Activated CD4-positive, alpha-beta T cell treated with anti-CD3 and anti-CD28 coated beads, Interleukin-2, amount 10 ng/mL, durations not matched to agents 24 days and 14 days (primary cell): Measurements from ENCODE around the gene OCA2. TPM values are rescaled to one million over a fixed set of nuclear protein-coding genes. Genes with fewer than 3 reads are reported as not detected.

Experiments
- DNase-seq: peaks from one replicate; pipeline ENCODE4 v3.0.0; 2022
- H3K27ac Mint-ChIP-seq: one replicate; pipeline ENCODE4 v1.8.0; 2022; ENCODE audit warnings: mild to moderate bottlenecking, mixed read lengths
- H3K27me3 Mint-ChIP-seq: one replicate; pipeline ENCODE4 v1.8.0; 2022; ENCODE audit warnings: mixed read lengths
- H3K36me3 Mint-ChIP-seq: one replicate; pipeline ENCODE4 v1.8.0; 2022; ENCODE audit warnings: low read depth, mild to moderate bottlenecking, mixed read lengths
- H3K4me1 Mint-ChIP-seq: one replicate; pipeline ENCODE4 v1.8.0; 2021; ENCODE audit warnings: mixed read lengths
- H3K4me3 Mint-ChIP-seq: one replicate; pipeline ENCODE4 v1.8.0; 2022; ENCODE audit warnings: mild to moderate bottlenecking, moderate library complexity, mixed read lengths
- H3K9me3 Mint-ChIP-seq: one replicate; pipeline ENCODE4 v1.8.0; 2021; ENCODE audit warnings: mixed read lengths
- intact Hi-C: fragments of 100-400 bp; cut with micrococcal nuclease; formaldehyde crosslinking; loops from one replicate; pipeline ENCODE4 v1.15.1; 2023
- total RNA-seq: library from RNA; stranded (reverse); gene quantifications from 2 replicates; pipeline ENCODE4 v1.2.3, GENCODE V29; 2022

The OCA2 gene
- total RNA-seq, 1 donor from 2014 or later = not detected

DNA sequence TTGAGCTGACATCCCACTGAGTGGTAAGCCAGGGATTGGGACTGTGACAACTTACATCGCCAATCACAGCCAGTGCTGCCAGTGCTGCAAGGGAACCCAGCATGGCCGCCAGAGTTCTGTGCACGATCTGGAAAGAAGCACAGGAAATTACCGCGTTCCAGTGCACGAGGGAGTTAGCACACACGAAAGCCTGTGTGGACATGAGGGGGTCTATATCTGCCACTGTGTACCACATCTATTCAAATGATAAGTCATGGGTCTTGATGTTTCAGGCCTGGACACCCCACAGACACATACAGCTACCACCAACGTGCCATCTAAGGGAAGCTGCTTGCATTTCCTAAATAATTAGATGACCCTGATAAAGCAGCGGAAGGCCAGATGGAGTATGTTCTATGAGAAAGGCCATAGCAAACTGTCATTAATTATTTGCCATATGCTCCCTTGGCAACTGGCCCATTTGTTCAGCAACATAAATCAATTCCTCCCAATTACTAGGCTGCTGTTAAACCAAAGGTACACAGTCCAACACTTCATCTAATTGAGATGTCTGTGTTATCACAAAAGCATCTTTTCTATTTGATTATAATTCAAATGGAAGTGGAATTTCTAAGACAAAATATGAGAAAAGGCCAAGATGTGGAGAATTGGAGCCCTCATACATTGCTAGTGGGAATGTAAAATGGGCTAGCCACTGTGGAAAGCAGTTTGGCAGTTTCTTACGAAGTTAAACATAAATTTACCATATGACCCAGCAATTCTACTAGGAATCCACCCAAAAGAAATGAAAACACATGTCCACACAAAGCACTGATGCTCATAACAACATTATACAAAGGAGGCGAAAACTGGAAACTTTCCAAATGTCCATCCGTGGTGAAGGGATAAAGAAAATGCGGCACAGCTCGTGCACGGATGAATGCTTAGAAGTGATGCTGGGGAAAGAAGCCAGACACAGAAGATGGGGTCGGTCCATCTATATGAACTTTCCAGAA lies 108.3 kb downstream of the OCA2 start:
- Mint-ChIP-seq H3K4me3 (no peak overlapping the region), H3K9me3 (no peaks in the 10 kb centered on the region), H3K36me3 (no peaks in the 10 kb centered on the region), H3K4me1 (no peaks in the 10 kb centered on the region), H3K27ac (no peak overlapping the region), H3K27me3 (no peaks in the 10 kb centered on the region)
- intact Hi-C loops = no loop called here
- DNase-seq = peak; percentile 42

DNA sequence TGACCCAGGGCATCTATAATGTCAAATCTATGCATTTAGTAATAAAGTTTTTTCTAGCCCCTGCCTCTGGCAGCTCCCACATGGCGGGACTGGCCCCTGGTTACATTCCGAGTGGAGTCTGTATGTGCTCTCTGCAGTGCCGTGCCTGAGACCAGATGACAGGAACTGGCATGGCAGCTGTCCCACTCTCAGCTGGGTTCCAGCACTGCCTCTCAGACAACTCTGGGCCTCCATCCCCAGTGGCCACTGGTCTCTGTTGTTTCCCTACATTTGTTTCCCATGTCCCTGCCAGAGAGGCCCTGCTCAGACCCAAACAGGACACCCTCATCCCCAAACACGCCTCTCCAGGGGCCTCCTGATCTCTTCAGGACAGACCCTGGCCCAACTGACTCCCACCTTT lies 109.3 kb downstream of the OCA2 start:
- no peaks in the 10 kb centered on the region for H3K9me3 Mint-ChIP-seq
- H3K27ac Mint-ChIP-seq = no peak overlapping the region
- no peak overlapping the region for H3K4me3 Mint-ChIP-seq
- intact Hi-C loops = no loop called here
- H3K27me3 Mint-ChIP-seq = no peaks in the 10 kb centered on the region
- no peaks in the 10 kb centered on the region for H3K4me1 Mint-ChIP-seq
- H3K36me3 Mint-ChIP-seq = no peaks in the 10 kb centered on the region
- DNase-seq = peak; percentile 20

DNA sequence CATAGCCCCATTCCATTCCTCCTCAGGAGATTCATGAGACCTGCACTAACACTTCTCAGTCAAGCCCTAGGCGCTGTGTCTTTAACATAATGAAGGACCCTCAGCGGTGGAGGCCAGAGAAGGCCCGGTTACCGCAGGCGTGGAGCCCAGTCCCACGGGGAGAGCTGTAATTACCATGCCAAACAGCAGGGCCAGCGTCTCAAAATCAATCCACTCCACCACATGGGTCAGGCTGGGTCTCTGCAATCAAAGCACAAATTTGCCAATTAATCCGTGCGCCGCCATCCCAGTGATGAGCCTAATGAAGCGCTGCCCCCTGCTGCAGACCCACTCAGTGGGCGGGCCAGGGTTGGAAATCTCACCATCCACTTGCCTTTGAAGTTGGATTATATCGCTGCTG lies 109.7 kb downstream of the OCA2 start:
- H3K4me3 Mint-ChIP-seq = no peak overlapping the region
- H3K9me3 Mint-ChIP-seq = no peaks in the 10 kb centered on the region
- intact Hi-C loops = no loop called here
- H3K27me3 Mint-ChIP-seq = no peaks in the 10 kb centered on the region
- no peaks in the 10 kb centered on the region for H3K4me1 Mint-ChIP-seq
- no peaks in the 10 kb centered on the region for H3K36me3 Mint-ChIP-seq
- DNase-seq = peak; percentile 45
- H3K27ac Mint-ChIP-seq = no peak overlapping the region

GRCh38 chr15:27985099-27985498 lies 114.0 kb downstream of the OCA2 start:
- Mint-ChIP-seq H3K4me3 (no peak overlapping the region), H3K27ac (no peak overlapping the region), H3K9me3 (no peaks in the 10 kb centered on the region), H3K36me3 (no peaks in the 10 kb centered on the region), H3K4me1 (no peaks in the 10 kb centered on the region), H3K27me3 (no peaks in the 10 kb centered on the region)
- intact Hi-C loops = no loop called here
- no peak for DNase-seq

- intact Hi-C loops = no loop called here
- H3K27me3 Mint-ChIP-seq = no peaks in the 10 kb centered on the region
These were observed 115.6 kb downstream of the OCA2 start for GRCh38 chr15:27983496-27983895.

GRCh38 chr15:27977696-27978095 lies 121.4 kb downstream of the OCA2 start:
- peak; percentile 29 for DNase-seq
- no peak overlapping the region for H3K27ac Mint-ChIP-seq
- intact Hi-C loops = no loop called here
- no peaks in the 10 kb centered on the region for H3K36me3 Mint-ChIP-seq
- H3K9me3 Mint-ChIP-seq = no peaks in the 10 kb centered on the region
- H3K4me1 Mint-ChIP-seq = no peaks in the 10 kb centered on the region
- H3K4me3 Mint-ChIP-seq = no peak overlapping the region
- no peaks in the 10 kb centered on the region for H3K27me3 Mint-ChIP-seq

More at GRCh38 chr15:27983496-27983895, 115.6 kb downstream of the OCA2 start:
- no peak overlapping the region for H3K27ac Mint-ChIP-seq
- no peaks in the 10 kb centered on the region for H3K9me3 Mint-ChIP-seq
- H3K36me3 Mint-ChIP-seq = no peaks in the 10 kb centered on the region
- no peak overlapping the region for H3K4me3 Mint-ChIP-seq
- no peaks in the 10 kb centered on the region for H3K4me1 Mint-ChIP-seq
- peak; percentile 38 for DNase-seq

- no peaks in the 10 kb centered on the region for H3K4me1 Mint-ChIP-seq
These were observed 125.2 kb downstream of the OCA2 start for GRCh38 chr15:27973886-27974285.

GRCh38 chr15:27970661-27971392 lies 128.3 kb downstream of the OCA2 start:
- Mint-ChIP-seq H3K36me3 (no peaks in the 10 kb centered on the region), H3K9me3 (no peaks in the 10 kb centered on the region), H3K27me3 (no peaks in the 10 kb centered on the region), H3K4me1 (no peaks in the 10 kb centered on the region), H3K27ac (no peak overlapping the region), H3K4me3 (no peak overlapping the region)
- intact Hi-C loops = no loop called here
- no peak for DNase-seq

More at GRCh38 chr15:27973886-27974285, 125.2 kb downstream of the OCA2 start:
- intact Hi-C loops = no loop called here
- H3K27me3 Mint-ChIP-seq = no peaks in the 10 kb centered on the region
- no peak for DNase-seq
- no peak overlapping the region for H3K27ac Mint-ChIP-seq
- H3K4me3 Mint-ChIP-seq = no peak overlapping the region
- no peaks in the 10 kb centered on the region for H3K36me3 Mint-ChIP-seq
- no peaks in the 10 kb centered on the region for H3K9me3 Mint-ChIP-seq

GRCh38 chr15:27967541-27967940 lies 131.6 kb downstream of the OCA2 start:
- Mint-ChIP-seq H3K9me3 (no peaks in the 10 kb centered on the region), H3K4me3 (no peak overlapping the region), H3K27me3 (no peaks in the 10 kb centered on the region), H3K36me3 (no peaks in the 10 kb centered on the region), H3K27ac (no peak overlapping the region), H3K4me1 (no peaks in the 10 kb centered on the region)
- no peak for DNase-seq
- intact Hi-C loops = no loop called here

DNA sequence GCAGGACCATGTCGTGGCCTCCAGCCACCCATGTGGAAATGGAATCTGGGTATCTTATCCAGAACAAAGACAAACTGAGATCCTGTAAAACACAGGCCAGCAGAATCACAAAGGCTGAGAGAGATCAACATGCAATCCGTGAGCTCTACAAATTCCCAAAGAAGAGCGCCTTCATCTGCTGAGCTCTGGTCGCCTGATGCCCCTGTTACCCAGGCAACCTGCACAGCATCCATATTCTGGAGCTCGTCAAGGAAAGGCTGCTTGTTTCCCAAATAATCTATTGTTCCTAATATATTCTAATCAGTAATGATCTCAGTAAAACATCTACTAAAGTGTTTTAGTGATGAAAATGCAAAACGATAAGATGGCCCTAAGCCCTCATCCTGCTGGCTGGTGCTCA lies 133.6 kb downstream of the OCA2 start:
- no peak for DNase-seq
- Mint-ChIP-seq H3K36me3 (no peaks in the 10 kb centered on the region), H3K27me3 (no peaks in the 10 kb centered on the region), H3K4me3 (no peak overlapping the region), H3K9me3 (no peaks in the 10 kb centered on the region), H3K27ac (no peak overlapping the region), H3K4me1 (no peaks in the 10 kb centered on the region)
- intact Hi-C loops = no loop called here

DNA sequence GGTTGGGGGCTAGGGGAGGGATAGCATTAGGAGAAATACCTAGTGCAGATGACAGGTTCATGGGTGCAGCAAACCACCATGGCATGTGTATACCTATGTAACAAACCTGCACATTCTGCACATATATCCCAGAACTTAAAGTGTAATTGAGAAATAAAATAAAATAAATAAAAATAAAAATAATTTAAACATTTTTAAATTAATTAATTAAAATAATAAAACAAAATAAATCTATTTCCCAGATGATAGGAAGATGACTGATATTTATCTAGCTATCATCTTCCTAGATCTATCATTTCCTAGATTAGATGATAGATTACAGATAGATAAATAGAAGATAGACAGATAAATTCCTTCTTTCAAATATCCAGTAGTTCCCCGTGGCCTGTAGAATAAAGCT lies 137.3 kb downstream of the OCA2 start:
- DNase-seq = no peak
- Mint-ChIP-seq H3K36me3 (no peaks in the 10 kb centered on the region), H3K4me1 (no peaks in the 10 kb centered on the region), H3K9me3 (no peaks in the 10 kb centered on the region), H3K4me3 (no peak overlapping the region), H3K27ac (no peak overlapping the region), H3K27me3 (no peaks in the 10 kb centered on the region)
- intact Hi-C loops = no loop called here

- Mint-ChIP-seq H3K27me3 (no peaks in the 10 kb centered on the region), H3K27ac (no peak overlapping the region), H3K9me3 (no peaks in the 10 kb centered on the region), H3K4me3 (no peak overlapping the region), H3K36me3 (no peaks in the 10 kb centered on the region), H3K4me1 (no peaks in the 10 kb centered on the region)
- intact Hi-C loops = no loop called here
- no peak for DNase-seq
These were observed 140.1 kb downstream of the OCA2 start for GRCh38 chr15:27958911-27959578.

DNA sequence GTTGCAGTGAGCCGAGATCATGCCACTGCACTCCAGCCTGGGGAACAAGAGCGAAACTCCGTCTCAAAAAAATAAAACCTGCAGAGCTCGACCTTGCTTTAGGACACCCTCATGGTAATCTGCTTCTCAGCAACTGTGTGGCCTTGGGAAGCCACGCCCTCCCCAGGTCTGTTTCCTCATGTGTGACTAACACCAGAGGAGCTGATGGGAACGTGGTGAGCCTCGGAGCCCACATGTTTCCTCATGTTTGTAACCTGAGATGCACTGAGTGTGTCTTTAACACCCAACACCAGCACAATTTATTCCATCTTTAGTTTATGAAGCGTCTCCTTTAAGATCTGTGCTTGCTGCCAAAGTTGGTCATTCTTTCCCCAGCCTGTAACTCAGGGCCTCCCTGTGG lies 142.8 kb downstream of the OCA2 start:
- DNase-seq = no peak
- intact Hi-C loops = no loop called here
- Mint-ChIP-seq H3K36me3 (no peaks in the 10 kb centered on the region), H3K27ac (no peak overlapping the region), H3K4me1 (no peaks in the 10 kb centered on the region), H3K4me3 (no peak overlapping the region), H3K27me3 (no peaks in the 10 kb centered on the region), H3K9me3 (no peaks in the 10 kb centered on the region)

- H3K9me3 Mint-ChIP-seq = no peaks in the 10 kb centered on the region
- DNase-seq = no peak
- no peaks in the 10 kb centered on the region for H3K27me3 Mint-ChIP-seq
- H3K4me3 Mint-ChIP-seq = no peak overlapping the region
- intact Hi-C loops = no loop called here
- no peaks in the 10 kb centered on the region for H3K4me1 Mint-ChIP-seq
- no peaks in the 10 kb centered on the region for H3K36me3 Mint-ChIP-seq
- H3K27ac Mint-ChIP-seq = no peak overlapping the region
These were observed 144.0 kb downstream of the OCA2 start for GRCh38 chr15:27955087-27955486.
